ENCODE results near the gene JMJD4. TPM values are rescaled to one million over a fixed set of nuclear protein-coding genes. Genes with fewer than 3 reads are reported as not detected.

The JMJD4 gene
- total and polyA plus RNA-seq, 9 of the 15 experiments (the other 6 are each of a cell fraction or from before 2014, with no cell fraction given), result 1.4 to 42.6 (median 29.2) TPM

DNA sequence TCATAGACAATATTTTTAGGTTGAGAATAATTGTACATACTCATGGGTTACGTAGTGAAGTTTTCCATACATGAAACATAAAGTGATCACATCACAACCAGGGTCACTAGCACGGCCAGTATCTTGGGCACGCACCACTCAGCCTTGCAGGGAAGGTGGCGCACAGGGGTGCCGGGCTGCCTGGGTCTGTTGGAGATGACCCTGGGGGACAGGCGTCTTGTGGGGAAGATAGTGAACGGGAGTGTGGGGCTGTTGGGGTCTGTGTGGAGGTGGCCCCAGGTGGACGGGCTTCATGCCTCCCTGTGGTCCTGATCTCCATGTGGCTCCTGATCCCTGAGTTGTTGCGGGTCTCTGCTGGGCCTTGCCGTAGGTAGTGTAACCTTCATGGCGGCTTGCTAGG lies 42.1 kb upstream of the JMJD4 start (continued):
- TF ChIP-seq ZHX1 (conservative IDR thresholded peaks at IDR 0.05; ENCODE audit: low read length) (no peak), NCOA2 (IDR thresholded peaks at IDR 0.05; ENCODE audit: partially characterized antibody in 2 of 2) (no peak), NCOA6 (IDR thresholded peaks at IDR 0.05) (no peak), NELFE (IDR thresholded peaks at IDR 0.05; ENCODE audit: insufficient read depth, insufficient read length) (no peak), POLR2AphosphoS2 (IDR thresholded peaks at IDR 0.05; ENCODE audit: low read length) (no peak), ILF3 (IDR thresholded peaks at IDR 0.05; ENCODE audit: borderline replicate concordance) (no peak), ZKSCAN8 (CRISPR knock-in tag; IDR thresholded peaks at IDR 0.05) (no peak), ETV5 (CRISPR knock-in tag; IDR thresholded peaks at IDR 0.05; ENCODE audit: low read depth) (no peak)

GRCh38 chr1:227776331-227776771 lies 41.2 kb upstream of the JMJD4 start:
- no peak for TF ChIP-seq GTF2E2 (tag; IDR thresholded peaks at IDR 0.05)
- no peak for TF ChIP-seq YY1 (IDR thresholded peaks at IDR 0.05; ENCODE audit: borderline replicate concordance in 1 of 3, control insufficient read depth in 1 of 3, extremely low read depth in 1 of 3, insufficient read depth in 3 of 3, insufficient read length in 1 of 3, insufficient replicate concordance in 2 of 3, low read depth in 1 of 3, low read length in 2 of 3)
- TF ChIP-seq CGGBP1 (CRISPR knock-in tag; IDR thresholded peaks at IDR 0.05), result no peak
- TF ChIP-seq SNRNP70 (optimal IDR thresholded peaks at IDR 0.05; ENCODE audit: low read depth, low read length), result no peak
- no peak for TF ChIP-seq CBX8 (IDR thresholded peaks at IDR 0.05; ENCODE audit: borderline replicate concordance, extremely low read depth, low read depth, low read length, poor library complexity, severe bottlenecking)
- no peak for TF ChIP-seq ZNF121 (CRISPR knock-in tag; conservative IDR thresholded peaks at IDR 0.05)
- no peak for TF ChIP-seq NELFE (IDR thresholded peaks at IDR 0.05; ENCODE audit: insufficient read depth, insufficient read length)
- no peak for TF ChIP-seq ZNF830 (CRISPR knock-in tag; IDR thresholded peaks at IDR 0.05)
- H3K79me2 ChIP-seq (ENCODE audit: control insufficient read depth, insufficient read depth, low read length), result no peaks in the 10 kb centered on the region
- no peaks in the 10 kb centered on the region for H3K9me3 ChIP-seq (replicated peaks; ENCODE audit: control insufficient read depth, insufficient read depth, low read depth, low read length)
- H3K4me3 ChIP-seq, result no peak overlapping the region
- intact Hi-C loops (cut with micrococcal nuclease), result no loop called here
- WGBS (ENCODE audit: insufficient coverage, low coverage, missing lambda C conversion rate), result 74% methylated on average over 7 of the region's 7 CpGs
- no peak overlapping the region for H3K27ac ChIP-seq (ENCODE audit: extremely low read depth, low read depth, low read length)
- H3K4me1 ChIP-seq (replicated peaks in 1 of 2; ENCODE audit: control insufficient read depth in 2 of 2, insufficient read depth in 2 of 2, low read length in 2 of 2), result peaks cover 0 to 11% of the 10 kb centered on the region in 2 experiments; a peak in 1 of 5 replicates
- no peak overlapping the region for H3K9ac ChIP-seq (ENCODE audit: insufficient read depth in 1 of 2, low read depth in 2 of 2, low read length in 2 of 2)
- H4K20me1 ChIP-seq (replicated peaks; ENCODE audit: control insufficient read depth, insufficient read depth, low read length), result peaks cover 9% of the 10 kb centered on the region; the same call in 1 of the 2 replicates
- no peaks in the 10 kb centered on the region for H3K27me3 ChIP-seq (ENCODE audit: control insufficient read depth in 2 of 2, insufficient read depth in 2 of 2, low read length in 2 of 2)
- in situ Hi-C loops (cut with MboI), result no loop called here
- BruUV-seq (replicated peaks), result no TSS peak
- no peak for DNase-seq (ENCODE audit: extremely low read depth in 1 of 4, low spot score in 3 of 4)
- no peak overlapping the region for H2AFZ ChIP-seq (ENCODE audit: low read depth, low read length)
- no peak for ATAC-seq
- H3K9me1 ChIP-seq (ENCODE audit: control insufficient read depth, insufficient read depth, low read length), result no peaks in the 10 kb centered on the region
- no peak for FAIRE-seq
- H3K36me3 ChIP-seq (ENCODE audit: control insufficient read depth, insufficient read depth, low read length), result peaks cover 29% of the 10 kb centered on the region; the same call in 2 of the 3 replicates
- no peak overlapping the region for H3K4me2 ChIP-seq (ENCODE audit: insufficient read depth, low read length)
- POLR2A ChIA-PET, result no interaction called here
- CTCF ChIA-PET (ENCODE audit: low intra/inter-chr PET ratio), result no interaction called here
